Omental fat pad (tissue), 4 donors: ENCODE measurements around the gene TBXAS1. TPM values are rescaled to one million over a fixed set of nuclear protein-coding genes. Genes with fewer than 3 reads are reported as not detected.

Experiments
- ATAC-seq: fragments of 150-250 bp; one replicate; pipeline ENCODE4 v1.9.1; 2016; ENCODE audit warnings: mild to moderate bottlenecking, moderate library complexity; ENCODE audit not compliant: low FRiP score
- DNase-seq: peaks from one replicate; pipeline ENCODE4 v3.0.0-alpha.2; 2019; ENCODE audit warnings: low spot score
- total RNA-seq, 4 donors: library from RNA; depleted of rRNA; stranded (reverse); fragments of >200 nt; gene quantifications; one replicate each; pipeline ENCODE4 v1.1.0, GENCODE V29; 2016
- TF ChIP-seq, protein P1 (sequence below), 3 donors: fragments of 450-650 bp; IDR thresholded peaks; one replicate each; pipeline ENCODE4 v1.5.1; 2016 to 2017; ENCODE audit warnings: antibody characterized with exemption in 3 of 3, mild to moderate bottlenecking in 3 of 3, moderate library complexity in 2 of 3

The TBXAS1 gene
- total RNA-seq, 4 donors from 2014 or later, result 22.2 to 63.4 (median 48.6) TPM

DNA sequence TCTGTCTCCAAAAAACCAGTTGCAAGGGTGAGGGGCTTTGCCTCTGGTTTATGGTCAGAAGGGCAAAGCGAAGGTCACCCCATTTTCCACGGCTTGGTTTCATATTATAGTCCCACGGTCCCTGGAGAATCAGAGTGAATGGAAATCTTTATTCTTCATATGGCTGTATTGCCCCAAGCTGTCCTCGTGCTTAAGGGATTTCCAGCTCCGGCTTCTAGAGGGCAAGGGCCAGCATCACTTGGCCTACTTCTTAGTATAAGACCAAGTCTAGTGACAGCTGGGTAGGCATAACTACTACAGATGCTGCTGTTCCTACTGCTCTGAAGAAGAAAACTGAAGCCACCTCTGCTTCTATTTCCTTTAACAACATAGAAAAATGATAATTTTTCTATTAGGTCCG, 170.5 kb downstream of the TBXAS1 start:
- TF ChIP-seq, protein P1, sequence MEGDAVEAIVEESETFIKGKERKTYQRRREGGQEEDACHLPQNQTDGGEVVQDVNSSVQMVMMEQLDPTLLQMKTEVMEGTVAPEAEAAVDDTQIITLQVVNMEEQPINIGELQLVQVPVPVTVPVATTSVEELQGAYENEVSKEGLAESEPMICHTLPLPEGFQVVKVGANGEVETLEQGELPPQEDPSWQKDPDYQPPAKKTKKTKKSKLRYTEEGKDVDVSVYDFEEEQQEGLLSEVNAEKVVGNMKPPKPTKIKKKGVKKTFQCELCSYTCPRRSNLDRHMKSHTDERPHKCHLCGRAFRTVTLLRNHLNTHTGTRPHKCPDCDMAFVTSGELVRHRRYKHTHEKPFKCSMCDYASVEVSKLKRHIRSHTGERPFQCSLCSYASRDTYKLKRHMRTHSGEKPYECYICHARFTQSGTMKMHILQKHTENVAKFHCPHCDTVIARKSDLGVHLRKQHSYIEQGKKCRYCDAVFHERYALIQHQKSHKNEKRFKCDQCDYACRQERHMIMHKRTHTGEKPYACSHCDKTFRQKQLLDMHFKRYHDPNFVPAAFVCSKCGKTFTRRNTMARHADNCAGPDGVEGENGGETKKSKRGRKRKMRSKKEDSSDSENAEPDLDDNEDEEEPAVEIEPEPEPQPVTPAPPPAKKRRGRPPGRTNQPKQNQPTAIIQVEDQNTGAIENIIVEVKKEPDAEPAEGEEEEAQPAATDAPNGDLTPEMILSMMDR (IDR thresholded peaks at IDR 0.05), result no peak
- no peak for DNase-seq
- no peak for ATAC-seq

GRCh38 chr7:140000666-140001268, 171.7 kb downstream of the TBXAS1 start:
- DNase-seq (no peak), ATAC-seq (no peak)
- TF ChIP-seq, protein P1 (IDR thresholded peaks at IDR 0.05), result no peak

- TF ChIP-seq, protein P1 (IDR thresholded peaks at IDR 0.05), result peak in 1 of 3 donors; percentile 29
- DNase-seq, result no peak
- ATAC-seq, result no peak
Observed at GRCh38 chr7:140003913-140004382, 174.9 kb downstream of the TBXAS1 start.

DNA sequence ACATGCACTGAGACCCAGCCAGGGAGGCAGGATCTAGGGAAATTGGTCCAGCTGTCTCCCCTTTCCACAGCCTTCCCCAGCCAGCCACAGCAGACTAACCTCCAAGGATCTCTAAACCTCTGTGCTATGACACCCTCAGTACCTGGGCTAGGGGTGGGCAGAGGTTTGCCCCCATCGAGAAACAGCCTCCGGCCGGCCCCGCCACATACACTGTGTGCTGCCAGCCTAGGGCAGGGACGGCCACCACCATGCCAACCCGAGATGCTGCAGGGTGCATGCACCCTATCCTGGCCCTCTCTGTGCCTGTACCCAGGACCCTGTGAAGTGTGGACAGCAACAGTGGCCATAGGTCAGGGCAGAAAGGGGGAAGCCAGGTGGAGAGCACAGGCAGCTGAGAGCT, 175.6 kb downstream of the TBXAS1 start:
- DNase-seq, result no peak
- ATAC-seq, result no peak
- TF ChIP-seq, protein P1 (IDR thresholded peaks at IDR 0.05), result no peak

DNA sequence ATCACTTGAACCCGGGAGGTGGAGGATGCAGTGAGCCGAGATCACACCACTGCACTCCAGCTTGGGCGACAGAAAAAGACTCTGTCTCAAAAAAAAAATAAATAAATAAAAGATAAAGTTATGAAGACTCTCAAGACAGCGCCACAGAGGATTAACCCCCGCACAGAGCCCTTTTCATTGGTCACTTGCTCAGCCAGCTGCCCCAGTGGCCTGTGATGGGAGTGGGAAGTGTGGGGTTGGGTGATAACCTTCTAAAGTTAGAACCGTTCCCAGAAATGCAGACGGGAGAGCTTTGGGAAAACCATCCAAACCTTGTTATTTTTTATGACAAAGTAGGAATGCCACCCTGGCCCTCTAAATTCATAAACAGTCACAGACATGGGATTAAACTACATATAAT, 176.3 kb downstream of the TBXAS1 start:
- TF ChIP-seq, protein P1 (IDR thresholded peaks at IDR 0.05), result no peak
- DNase-seq (no peak), ATAC-seq (no peak)

DNA sequence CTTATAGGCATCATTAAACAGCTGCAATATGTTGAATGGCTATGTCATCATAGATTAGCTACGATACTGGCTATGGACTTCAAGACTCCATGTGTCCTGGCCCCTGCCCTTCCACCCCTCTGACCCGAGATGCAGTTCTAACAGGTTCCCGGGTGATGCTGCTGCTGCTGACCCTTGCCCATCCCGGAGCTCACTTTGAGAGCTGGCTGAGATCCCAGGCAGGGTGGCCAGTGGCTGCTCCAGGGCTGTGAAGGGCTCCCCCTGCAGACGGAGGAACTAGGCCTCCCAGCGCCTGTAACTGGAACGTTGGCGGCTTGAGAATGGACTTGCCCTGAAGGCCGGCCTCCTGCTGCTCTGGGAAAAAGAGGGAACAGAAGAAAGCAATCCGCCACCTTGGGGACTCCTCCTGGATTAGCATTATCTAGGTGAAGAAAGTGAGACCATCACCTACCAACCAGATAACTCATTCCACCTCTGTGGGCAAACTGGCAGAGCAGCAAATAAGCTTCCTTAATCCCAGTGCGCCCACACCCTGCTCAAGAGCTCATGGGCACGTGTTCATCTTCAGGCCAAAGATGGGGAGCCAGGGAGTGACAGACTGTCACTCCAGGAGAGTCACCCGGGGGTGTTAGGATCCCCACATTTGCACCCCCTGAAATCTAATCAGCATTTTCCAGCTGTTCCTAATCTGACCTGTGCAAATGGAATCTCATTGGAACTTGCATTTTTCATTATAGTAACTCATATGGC, 176.9 kb downstream of the TBXAS1 start:
- ATAC-seq (no peak), DNase-seq (no peak)
- TF ChIP-seq, protein P1 (IDR thresholded peaks at IDR 0.05), result no peak

DNA sequence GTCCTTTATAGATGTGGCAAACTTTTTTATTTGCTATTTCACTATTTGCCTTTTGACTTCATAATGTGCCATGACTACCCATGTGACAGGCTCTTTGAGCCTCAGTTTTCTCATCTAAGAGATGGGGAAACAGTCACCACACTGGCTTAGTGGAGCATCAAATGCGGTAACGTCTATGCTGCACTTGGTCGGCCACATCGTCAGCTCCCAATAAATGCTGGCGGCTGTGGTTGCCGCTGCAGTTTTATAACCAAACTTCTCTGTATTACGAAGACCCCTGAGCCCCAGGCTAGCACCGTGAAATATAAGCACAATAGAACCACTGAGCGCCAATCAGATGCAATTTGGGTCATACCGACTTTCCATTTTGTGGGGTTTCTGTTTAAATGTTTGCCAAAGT, 177.5 kb downstream of the TBXAS1 start:
- DNase-seq, result no peak
- TF ChIP-seq, protein P1 (IDR thresholded peaks at IDR 0.05), result no peak
- no peak for ATAC-seq
